Activated T-helper 2 cell treated with anti-CD3 and anti-CD28 coated beads, Interferon-gamma antibody, Interleukin-2, Interleukin-4, amounts not matched to agents 10 μg/mL and 5 μg/mL and 100 μg/mL, durations not matched to agents 14 hours and 24 hours and 36 hours (primary cell): ENCODE measurements around the gene PDGFC. TPM values are rescaled to one million over a fixed set of nuclear protein-coding genes. Genes with fewer than 3 reads are reported as not detected.

Source experiments
- DNase-seq: peaks from one replicate; pipeline ENCODE4 v3.0.0; 2021; ENCODE audit warnings: low spot score
- H3K27ac Mint-ChIP-seq: one replicate; pipeline ENCODE4 v1.8.0; 2021; ENCODE audit warnings: mixed read lengths
- H3K27me3 Mint-ChIP-seq: one replicate; pipeline ENCODE4 v1.8.0; 2021; ENCODE audit warnings: low read depth, mixed read lengths
- H3K36me3 Mint-ChIP-seq: one replicate; pipeline ENCODE4 v1.8.0; 2021; ENCODE audit warnings: low read depth, mixed read lengths
- H3K4me1 Mint-ChIP-seq: one replicate; pipeline ENCODE4 v1.8.0; 2021; ENCODE audit warnings: low read depth, mixed read lengths
- H3K4me3 Mint-ChIP-seq: one replicate; pipeline ENCODE4 v1.8.0; 2021; ENCODE audit warnings: low read depth, mild to moderate bottlenecking, moderate library complexity, mixed read lengths
- H3K9me3 Mint-ChIP-seq: one replicate; pipeline ENCODE4 v1.8.0; 2021; ENCODE audit warnings: mixed read lengths
- intact Hi-C: fragments of 100-400 bp; cut with micrococcal nuclease; formaldehyde crosslinking; loops from one replicate; pipeline ENCODE4 v1.15.1; 2023
- total RNA-seq: library from RNA; stranded (reverse); gene quantifications from 2 replicates; pipeline ENCODE4 v1.2.3, GENCODE V29; 2022

Gene PDGFC
- total RNA-seq, 1 donor from 2014 or later: not detected

DNA sequence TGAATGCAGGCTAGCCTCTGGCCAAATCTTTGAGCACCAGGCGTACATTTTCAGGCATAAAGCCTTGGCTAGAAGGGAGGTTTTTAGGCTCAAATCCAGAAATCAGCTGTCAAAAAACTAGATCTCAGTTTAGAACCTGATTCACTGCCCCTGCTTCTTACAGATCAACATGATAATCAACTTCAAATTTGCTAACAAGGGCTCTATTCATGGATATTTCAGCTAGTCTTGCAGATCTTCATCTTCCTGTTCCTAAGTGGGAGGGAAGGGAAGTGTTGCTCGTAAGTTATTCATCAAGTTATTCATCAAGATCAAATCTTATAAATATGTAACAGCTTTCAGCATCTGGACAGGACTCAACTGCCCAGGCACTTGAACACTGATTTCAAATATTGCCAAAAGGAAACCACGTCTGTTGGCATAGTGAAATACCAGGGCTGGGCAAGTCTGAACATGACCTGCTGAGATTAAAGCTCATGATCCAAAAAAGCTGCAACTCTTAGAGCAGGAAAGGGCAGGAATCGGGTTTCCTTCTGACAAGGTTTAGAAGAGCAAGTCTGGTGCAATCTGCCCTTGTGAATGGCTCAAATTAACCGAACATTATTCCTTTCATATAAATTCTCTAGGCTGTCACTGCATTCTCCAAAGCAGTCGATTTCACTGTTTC lies 200.3 kb downstream of the PDGFC start:
- Mint-ChIP-seq H3K27ac (no peak overlapping the region), H3K9me3 (no peaks in the 10 kb centered on the region), H3K36me3 (no peaks in the 10 kb centered on the region), H3K27me3 (no peaks in the 10 kb centered on the region), H3K4me1 (no peaks in the 10 kb centered on the region), H3K4me3 (no peak overlapping the region)
- DNase-seq: no peak
- intact Hi-C loops: no loop called here

DNA sequence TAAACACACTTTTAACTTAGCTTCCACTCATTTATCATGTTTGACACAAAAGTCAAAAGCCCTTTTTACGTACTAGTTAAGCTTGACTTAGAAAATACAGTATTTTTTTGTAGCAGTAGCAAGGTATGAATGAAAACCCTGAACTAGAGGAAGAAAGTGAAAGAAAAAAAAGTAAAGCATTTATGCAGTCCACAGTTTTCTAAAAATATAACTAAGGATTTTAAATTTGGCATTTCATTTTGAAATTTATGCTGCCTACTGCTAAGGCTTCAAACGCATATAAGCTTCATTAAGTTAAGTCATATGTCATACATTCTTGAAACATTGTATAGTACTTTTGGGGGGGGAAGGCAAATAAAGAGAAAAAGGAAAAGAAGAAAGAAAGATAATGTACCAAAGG lies 201.5 kb downstream of the PDGFC start:
- H3K27me3 Mint-ChIP-seq: no peaks in the 10 kb centered on the region
- intact Hi-C loops: no loop called here
- H3K9me3 Mint-ChIP-seq: no peaks in the 10 kb centered on the region
- DNase-seq: no peak
- no peak overlapping the region for H3K27ac Mint-ChIP-seq
- no peaks in the 10 kb centered on the region for H3K4me1 Mint-ChIP-seq
- no peaks in the 10 kb centered on the region for H3K36me3 Mint-ChIP-seq
- H3K4me3 Mint-ChIP-seq: no peak overlapping the region

DNA sequence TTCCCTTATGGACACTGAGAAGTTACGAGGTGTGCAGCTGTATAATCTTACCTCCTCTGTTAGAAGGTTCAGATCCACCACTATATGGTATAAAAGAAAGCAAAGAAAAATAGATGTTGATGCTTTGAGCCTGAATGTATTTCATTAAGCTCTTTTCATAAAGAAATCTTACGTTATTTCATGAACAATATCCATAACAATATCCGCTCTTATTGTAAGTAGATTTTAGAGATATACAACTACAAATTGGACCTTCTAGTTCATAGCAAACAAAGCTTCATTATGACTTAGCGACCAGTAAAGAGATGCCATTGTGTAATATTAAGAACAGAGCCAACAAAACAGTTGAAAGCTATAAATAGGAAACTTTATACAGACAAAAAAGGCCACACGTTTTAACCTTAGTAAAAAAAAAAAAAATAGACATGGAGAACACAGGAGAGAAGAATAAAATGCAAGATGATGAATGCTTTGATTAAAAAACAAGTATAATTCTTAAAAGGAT lies 203.6 kb downstream of the PDGFC start:
- intact Hi-C loops: no loop called here
- Mint-ChIP-seq H3K9me3 (no peaks in the 10 kb centered on the region), H3K4me1 (no peaks in the 10 kb centered on the region), H3K27me3 (no peaks in the 10 kb centered on the region), H3K36me3 (no peaks in the 10 kb centered on the region), H3K27ac (no peak overlapping the region), H3K4me3 (no peak overlapping the region)
- no peak for DNase-seq

DNA sequence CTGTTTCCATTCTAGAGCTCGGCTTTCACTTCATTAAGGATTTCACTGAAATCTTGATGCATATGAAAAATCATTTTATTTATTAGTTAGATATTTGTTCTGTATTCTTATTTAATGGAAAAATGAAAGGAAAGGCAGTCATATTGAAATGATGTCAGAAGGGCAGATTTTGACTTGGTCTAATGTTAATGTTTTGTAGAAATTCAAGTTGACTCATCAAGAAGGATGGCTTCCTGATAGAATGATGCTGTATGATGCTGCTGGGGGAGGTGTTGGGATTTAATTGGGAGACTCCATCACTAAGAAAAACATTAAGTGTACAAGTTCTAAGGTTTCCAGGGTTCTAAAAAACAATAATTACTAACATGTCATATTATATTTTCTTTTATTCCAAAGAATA lies 204.8 kb downstream of the PDGFC start:
- Mint-ChIP-seq H3K9me3 (no peaks in the 10 kb centered on the region), H3K4me1 (no peaks in the 10 kb centered on the region), H3K4me3 (no peak overlapping the region), H3K27me3 (no peaks in the 10 kb centered on the region), H3K27ac (no peak overlapping the region), H3K36me3 (no peaks in the 10 kb centered on the region)
- DNase-seq: no peak
- intact Hi-C loops: no loop called here

DNA sequence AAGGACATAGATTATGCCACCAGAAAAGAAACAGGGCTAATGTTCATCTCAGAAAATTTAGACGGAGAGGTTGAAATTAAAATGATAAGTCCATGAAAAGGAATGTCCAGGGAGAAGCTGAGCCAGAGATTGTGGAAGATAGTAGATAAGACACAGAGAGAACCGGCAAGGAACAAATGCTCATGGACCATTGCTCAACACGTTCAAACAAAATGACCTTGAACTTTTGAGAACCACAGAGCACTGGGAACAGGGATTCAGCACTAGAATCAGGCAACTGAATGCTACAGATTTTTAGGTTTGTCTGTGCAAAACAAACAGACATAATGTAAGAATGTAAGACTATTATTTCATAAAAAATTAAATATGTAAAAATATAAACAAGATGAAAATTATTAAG lies 206.3 kb downstream of the PDGFC start:
- H3K27me3 Mint-ChIP-seq: no peaks in the 10 kb centered on the region
- H3K27ac Mint-ChIP-seq: no peak overlapping the region
- no peaks in the 10 kb centered on the region for H3K36me3 Mint-ChIP-seq
- intact Hi-C loops: no loop called here
- no peak for DNase-seq
- no peak overlapping the region for H3K4me3 Mint-ChIP-seq
- no peaks in the 10 kb centered on the region for H3K4me1 Mint-ChIP-seq
- H3K9me3 Mint-ChIP-seq: no peaks in the 10 kb centered on the region

DNA sequence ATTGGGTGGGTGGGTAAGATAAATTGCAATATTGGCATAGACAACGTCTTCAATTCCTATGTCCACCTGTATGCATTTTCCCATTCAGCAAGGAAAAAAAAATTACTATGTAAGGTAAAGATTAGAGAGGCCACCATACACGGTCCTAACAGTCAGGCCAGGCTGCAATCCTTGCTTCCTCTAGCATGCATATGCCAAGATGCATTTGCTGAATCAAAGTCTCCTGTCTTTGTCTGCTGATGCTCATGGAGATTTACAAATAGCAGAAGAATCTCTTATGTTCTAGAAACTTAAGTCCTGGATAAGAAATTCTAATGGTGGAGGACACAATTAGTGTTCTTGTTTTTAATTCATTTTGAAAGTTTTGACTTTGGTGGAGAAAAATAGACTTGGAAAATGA lies 206.8 kb downstream of the PDGFC start:
- H3K27ac Mint-ChIP-seq: no peak overlapping the region
- no peaks in the 10 kb centered on the region for H3K36me3 Mint-ChIP-seq
- H3K27me3 Mint-ChIP-seq: no peaks in the 10 kb centered on the region
- H3K4me1 Mint-ChIP-seq: no peaks in the 10 kb centered on the region
- no peak for DNase-seq
- H3K4me3 Mint-ChIP-seq: no peak overlapping the region
- intact Hi-C loops: no loop called here
- no peaks in the 10 kb centered on the region for H3K9me3 Mint-ChIP-seq

DNA sequence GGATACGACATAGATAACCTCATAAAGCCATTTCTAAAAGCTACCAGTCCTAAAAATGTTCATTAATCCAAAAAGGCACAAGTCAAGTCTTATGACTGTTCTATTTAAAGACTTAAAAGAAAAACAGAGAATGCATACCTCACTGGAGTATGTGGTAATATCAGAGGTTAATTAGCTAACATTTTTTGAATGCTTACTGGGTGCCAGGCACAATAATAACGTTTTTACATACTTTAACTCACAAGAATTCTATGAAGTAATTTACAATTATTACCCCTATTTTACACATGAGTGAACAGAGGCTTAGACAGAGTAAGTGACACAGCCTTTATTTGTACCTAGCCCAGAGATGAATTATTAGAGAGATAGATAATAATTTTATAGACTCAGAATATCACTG lies 207.5 kb downstream of the PDGFC start:
- Mint-ChIP-seq H3K4me3 (no peak overlapping the region), H3K4me1 (no peaks in the 10 kb centered on the region), H3K36me3 (no peaks in the 10 kb centered on the region), H3K27ac (no peak overlapping the region), H3K27me3 (no peaks in the 10 kb centered on the region), H3K9me3 (no peaks in the 10 kb centered on the region)
- intact Hi-C loops: no loop called here
- DNase-seq: no peak

DNA sequence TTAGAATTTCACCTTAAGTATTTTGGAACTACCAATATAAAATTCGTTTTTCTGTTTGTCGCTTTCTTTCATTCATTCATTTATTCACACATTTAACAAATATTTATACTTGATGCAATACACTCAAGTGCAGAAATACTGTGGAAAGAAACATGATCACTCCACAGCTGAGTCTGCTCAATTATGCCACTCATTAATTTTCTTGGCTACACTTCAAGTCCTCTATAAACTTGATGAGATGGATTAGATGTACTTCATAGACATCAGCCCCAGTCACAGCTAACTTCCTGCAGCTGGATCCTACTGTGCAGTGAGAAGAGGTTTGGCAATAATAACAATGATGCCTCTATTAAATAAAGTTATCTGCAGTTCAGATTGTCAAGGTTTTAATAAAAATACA lies 208.1 kb downstream of the PDGFC start:
- Mint-ChIP-seq H3K27ac (no peak overlapping the region), H3K27me3 (no peaks in the 10 kb centered on the region), H3K36me3 (no peaks in the 10 kb centered on the region)

DNA sequence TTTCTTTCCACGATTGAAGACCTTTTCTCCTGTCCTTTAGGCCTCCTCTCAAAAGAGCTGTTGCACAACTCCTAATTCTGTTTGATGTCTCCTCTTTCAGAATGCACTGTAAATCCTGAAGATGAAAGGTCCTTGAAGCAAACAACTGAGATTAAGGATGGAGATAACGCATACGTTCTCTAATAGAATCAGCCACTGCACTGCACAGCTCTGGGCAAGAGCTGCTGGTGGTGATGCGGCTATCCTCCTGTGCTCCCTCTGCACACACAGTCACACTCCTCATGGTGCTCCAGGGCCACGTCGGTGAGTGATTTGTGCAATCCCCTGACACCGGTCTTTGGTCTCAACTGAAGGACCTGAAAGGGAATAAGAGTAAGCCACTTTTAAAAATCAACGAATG lies 208.7 kb downstream of the PDGFC start:
- intact Hi-C loops: no loop called here
- no peaks in the 10 kb centered on the region for H3K27me3 Mint-ChIP-seq
- DNase-seq: no peak
- no peak overlapping the region for H3K27ac Mint-ChIP-seq
- no peaks in the 10 kb centered on the region for H3K9me3 Mint-ChIP-seq
- no peak overlapping the region for H3K4me3 Mint-ChIP-seq
- H3K36me3 Mint-ChIP-seq: no peaks in the 10 kb centered on the region
- H3K4me1 Mint-ChIP-seq: no peaks in the 10 kb centered on the region

More for the DNA sequence above, 208.1 kb downstream of the PDGFC start:
- DNase-seq: no peak
- intact Hi-C loops: no loop called here
- Mint-ChIP-seq H3K9me3 (no peaks in the 10 kb centered on the region), H3K4me3 (no peak overlapping the region), H3K4me1 (no peaks in the 10 kb centered on the region)

DNA sequence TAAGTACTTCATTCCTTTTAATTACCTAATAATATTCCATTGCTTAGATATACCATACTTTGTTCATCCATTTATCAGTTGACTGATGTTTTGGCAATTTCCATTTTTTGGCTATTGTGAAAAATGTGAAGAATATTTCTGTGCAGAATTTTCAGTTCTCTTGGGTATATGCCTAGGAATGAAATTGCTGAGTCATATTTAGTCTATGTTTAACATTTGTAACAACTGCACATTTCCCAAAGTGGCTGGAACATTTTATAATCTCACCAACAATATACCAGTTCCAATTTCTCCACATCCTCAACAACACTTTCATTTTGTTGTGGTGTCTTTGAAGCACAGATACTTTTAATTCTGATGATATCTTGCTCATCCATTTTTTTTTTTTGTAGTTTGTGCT lies 215.5 kb downstream of the PDGFC start:
- DNase-seq: no peak
- H3K36me3 Mint-ChIP-seq: no peaks in the 10 kb centered on the region

DNA sequence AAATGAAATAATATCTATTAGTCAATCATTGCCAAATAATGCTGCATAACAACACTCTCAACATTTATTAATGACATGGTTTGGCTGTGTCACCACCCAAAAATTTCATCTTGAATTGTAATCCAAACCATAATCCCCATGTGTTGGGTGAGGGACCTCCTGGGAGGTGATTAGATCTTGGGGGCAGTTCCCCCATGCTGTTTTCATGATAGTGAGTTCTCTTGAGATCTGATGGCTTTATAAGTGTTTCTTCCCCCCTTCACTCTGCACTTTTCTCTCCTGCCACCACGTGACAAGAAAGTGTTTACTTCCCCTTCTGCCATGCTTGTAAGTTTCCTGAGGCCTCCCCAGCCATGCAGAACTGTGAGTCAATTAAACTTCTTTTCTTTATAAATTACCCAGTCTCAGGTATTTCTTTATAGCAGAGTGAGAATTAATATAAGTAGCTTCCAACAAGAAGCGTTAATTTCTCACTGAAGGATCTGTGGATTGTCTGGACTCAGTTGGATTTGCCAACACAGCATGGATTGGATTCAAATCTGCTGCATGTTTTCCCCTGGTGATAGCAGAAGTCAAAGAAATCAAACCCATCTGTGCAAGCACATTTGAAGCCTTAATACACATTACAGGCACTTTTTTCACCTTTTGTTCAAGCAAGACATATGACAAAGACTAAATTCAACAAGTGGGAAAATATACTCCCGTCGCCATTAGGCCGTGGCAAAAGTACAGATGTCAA lies 216.6 kb downstream of the PDGFC start:
- no peak for DNase-seq
- no peak overlapping the region for H3K4me3 Mint-ChIP-seq
- intact Hi-C loops: no loop called here
- no peaks in the 10 kb centered on the region for H3K36me3 Mint-ChIP-seq
- H3K27me3 Mint-ChIP-seq: no peaks in the 10 kb centered on the region
- no peak overlapping the region for H3K27ac Mint-ChIP-seq
- H3K4me1 Mint-ChIP-seq: no peaks in the 10 kb centered on the region
- H3K9me3 Mint-ChIP-seq: no peaks in the 10 kb centered on the region

More for the DNA sequence above, 215.5 kb downstream of the PDGFC start:
- no peak overlapping the region for H3K4me3 Mint-ChIP-seq
- H3K4me1 Mint-ChIP-seq: no peaks in the 10 kb centered on the region
- no peak overlapping the region for H3K27ac Mint-ChIP-seq
- intact Hi-C loops: no loop called here
- H3K27me3 Mint-ChIP-seq: no peaks in the 10 kb centered on the region
- no peaks in the 10 kb centered on the region for H3K9me3 Mint-ChIP-seq

DNA sequence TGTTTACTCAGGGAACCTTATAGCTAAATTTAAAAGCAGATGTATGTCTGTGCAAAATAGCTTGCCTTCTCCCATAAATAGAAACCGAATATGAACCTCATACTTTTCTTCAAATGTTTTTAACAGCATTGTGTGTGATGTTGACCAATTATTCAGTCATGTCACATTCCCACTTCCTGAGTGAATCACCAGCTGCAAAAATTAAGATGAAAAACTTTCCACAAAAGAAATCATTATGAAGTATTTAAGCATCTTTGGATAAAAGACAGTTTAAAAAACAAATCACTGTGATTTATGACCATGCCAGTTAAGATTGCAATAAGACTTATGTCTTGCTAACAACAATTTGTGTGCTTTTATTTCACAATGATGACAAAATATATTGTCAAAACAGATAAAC lies 220.1 kb downstream of the PDGFC start:
- intact Hi-C loops: no loop called here
- H3K27me3 Mint-ChIP-seq: no peaks in the 10 kb centered on the region
- no peaks in the 10 kb centered on the region for H3K4me1 Mint-ChIP-seq
- no peak for DNase-seq
- H3K9me3 Mint-ChIP-seq: no peaks in the 10 kb centered on the region
- H3K4me3 Mint-ChIP-seq: no peak overlapping the region
- H3K36me3 Mint-ChIP-seq: no peaks in the 10 kb centered on the region
- H3K27ac Mint-ChIP-seq: no peak overlapping the region
